HT1080 (cell line): ENCODE results near the gene BLZF1. TPM values are rescaled to one million over a fixed set of nuclear protein-coding genes. Genes with fewer than 3 reads are reported as not detected.

ENCODE experiments used
- total RNA-seq: library from RNA; depleted of rRNA; stranded (reverse); fragments of >200 nt; shearing (Covaris generic); gene quantifications from 2 replicates; pipeline ENCODE4 v1.2.3, GENCODE V29; 2014; rRNA removed

BLZF1 gene
- total RNA-seq, 1 experiment from 2014 or later: 31.3 TPM

Other genes with a start within 250 kb of the BLZF1 start
- 21.0 and 30.0 TPM in 2 replicates for gene NME7, start 398 bp upstream of the BLZF1 start, total RNA-seq
- 1.1 and 1.5 TPM in 2 replicates for gene CCDC181, start 59.3 kb downstream of the BLZF1 start, total RNA-seq
- 7.1 and 7.2 TPM in 2 replicates for gene SLC19A2, start 117.7 kb downstream of the BLZF1 start, total RNA-seq
- gene F5, start 218.3 kb downstream of the BLZF1 start, total RNA-seq: not detected in 2 replicates